HEK293 (cell line): ENCODE results near the gene MTCL1.

Experiments
- CTCF ChIA-PET: fragments of 350-600 bp; formaldehyde crosslinking; extraction: SDS; loops from one replicate; lab custom pipeline; 2021; ENCODE audit warnings: antibody characterized with exemption; lab: Yijun Ruan, JAX
- POLR2A ChIA-PET: fragments of 300-600 bp; formaldehyde crosslinking; extraction: SDS; loops from one replicate; lab custom pipeline; 2020; ENCODE audit warnings: antibody characterized with exemption, inconsistent platforms; lab: Yijun Ruan, JAX
- H3K27ac ChIP-seq: fragments of 200-500 bp; sonication (Bioruptor generic); 2 replicates; pipeline ENCODE4 v1.5.1; 2014; ENCODE audit warnings: low read depth, low read length, control low read depth, inconsistent platforms; ENCODE audit errors: extremely low read depth
- H3K36me3 ChIP-seq, 2 experiments: fragments of 200-500 bp in 1 of 2; sonication (Bioruptor generic) in 1 of 2; 1 replicate in 1 of 2; 2 replicates in 1 of 2; pipeline ENCODE4 v1.5.1; 2014 to 2017; ENCODE audit warnings: inconsistent platforms in 2 of 2, low read length in 2 of 2; ENCODE audit not compliant: control insufficient read depth in 2 of 2, insufficient read depth in 1 of 2
- H3K4me1 ChIP-seq: fragments of 200-500 bp; sonication (Bioruptor generic); 2 replicates; pipeline ENCODE4 v1.5.1; 2014; ENCODE audit warnings: mild to moderate bottlenecking, low read length, inconsistent platforms; ENCODE audit not compliant: control insufficient read depth, insufficient read depth
- H3K4me3 ChIP-seq: 2 replicates; pipeline ENCODE4 v1.5.1; 2011; ENCODE audit warnings: low read depth, mild to moderate bottlenecking, control low read depth, low read length, moderate library complexity
- H3K9me3 ChIP-seq: fragments of 200-500 bp; sonication (Bioruptor generic); 2 replicates; pipeline ENCODE4 v1.5.1; 2014; ENCODE audit warnings: low read depth, low read length, inconsistent platforms; ENCODE audit not compliant: control insufficient read depth, insufficient read depth
- GLIS1 ChIP-seq: fragments of 450-650 bp; formaldehyde crosslinking; IDR thresholded peaks from 2 replicates; pipeline ENCODE4 v1.5.1; 2016; ENCODE audit warnings: missing biosample characterization, missing genetic modification characterization
- KLF17 ChIP-seq: fragments of 450-650 bp; formaldehyde crosslinking; IDR thresholded peaks from 2 replicates; pipeline ENCODE4 v1.5.1; 2016; ENCODE audit warnings: missing biosample characterization, missing genetic modification characterization
- TCF7L2 ChIP-seq: IDR thresholded peaks from 2 replicates; pipeline ENCODE4 v1.6.1; 2011; ENCODE audit warnings: low read depth, mild to moderate bottlenecking, inconsistent platforms, low read length, moderate library complexity, borderline replicate concordance
- ZBTB48 ChIP-seq: fragments of 450-650 bp; formaldehyde crosslinking; IDR thresholded peaks from 2 replicates; pipeline ENCODE4 v1.5.1; 2016; ENCODE audit warnings: missing biosample characterization, missing genetic modification characterization
- ZIC2 ChIP-seq: fragments of 450-650 bp; formaldehyde crosslinking; IDR thresholded peaks from 2 replicates; pipeline ENCODE4 v1.5.1; 2016; ENCODE audit warnings: missing biosample characterization, missing genetic modification characterization
- ZNF148 ChIP-seq: fragments of 450-650 bp; formaldehyde crosslinking; IDR thresholded peaks from 2 replicates; pipeline ENCODE4 v1.5.0; 2017; ENCODE audit warnings: missing biosample characterization, missing genetic modification characterization, borderline replicate concordance
- ZNF18 ChIP-seq: fragments of 450-650 bp; formaldehyde crosslinking; IDR thresholded peaks from 2 replicates; pipeline ENCODE4 v1.5.1; 2016; ENCODE audit warnings: missing biosample characterization, missing genetic modification characterization
- ZNF184 ChIP-seq: fragments of 450-650 bp; IDR thresholded peaks from 2 replicates; pipeline ENCODE4 v1.5.1; 2018; ENCODE audit warnings: missing biosample characterization, mild to moderate bottlenecking, missing genetic modification characterization
- ZNF266 ChIP-seq: fragments of 450-650 bp; formaldehyde crosslinking; IDR thresholded peaks from 2 replicates; pipeline ENCODE4 v1.5.1; 2016; ENCODE audit warnings: missing biosample characterization, missing genetic modification characterization, low read depth
- ZNF280C ChIP-seq: fragments of 450-650 bp; formaldehyde crosslinking; IDR thresholded peaks from 2 replicates; pipeline ENCODE4 v1.5.1; 2016; ENCODE audit warnings: missing biosample characterization, missing genetic modification characterization
- ZNF423 ChIP-seq: fragments of 450-650 bp; formaldehyde crosslinking; IDR thresholded peaks from 2 replicates; pipeline ENCODE4 v1.5.1; 2016; ENCODE audit warnings: missing biosample characterization, missing genetic modification characterization
- ZNF555 ChIP-seq: fragments of 450-650 bp; formaldehyde crosslinking; conservative IDR thresholded peaks from 2 replicates; pipeline ENCODE4 v1.5.1; 2017; ENCODE audit warnings: missing biosample characterization, mild to moderate bottlenecking, missing genetic modification characterization, inconsistent platforms
- ZNF621 ChIP-seq: fragments of 450-650 bp; formaldehyde crosslinking; IDR thresholded peaks from 2 replicates; pipeline ENCODE4 v1.5.1; 2017; ENCODE audit warnings: missing biosample characterization, missing genetic modification characterization
- ZNF660 ChIP-seq: fragments of 450-650 bp; IDR thresholded peaks from 2 replicates; pipeline ENCODE4 v1.5.1; 2018; ENCODE audit warnings: missing biosample characterization, mild to moderate bottlenecking, missing genetic modification characterization
- ZNF843 ChIP-seq: fragments of 450-650 bp; formaldehyde crosslinking; IDR thresholded peaks from 2 replicates; pipeline ENCODE4 v1.5.1; 2016; ENCODE audit warnings: missing biosample characterization, missing genetic modification characterization
- ZSCAN23 ChIP-seq: fragments of 450-650 bp; formaldehyde crosslinking; IDR thresholded peaks from 2 replicates; pipeline ENCODE4 v1.5.1; 2016; ENCODE audit warnings: missing biosample characterization, missing genetic modification characterization
- ZSCAN30 ChIP-seq: fragments of 450-650 bp; IDR thresholded peaks from 2 replicates; pipeline ENCODE4 v1.5.1; 2018; ENCODE audit warnings: missing biosample characterization, mild to moderate bottlenecking, missing genetic modification characterization, moderate library complexity
- TF ChIP-seq, protein P1 (sequence below): fragments of 450-650 bp; formaldehyde crosslinking; IDR thresholded peaks from 2 replicates; pipeline ENCODE4 v1.5.1; 2016; ENCODE audit warnings: missing biosample characterization, missing genetic modification characterization

Gene MTCL1

GRCh38 chr18:8863427-8863826 lies 158.1 kb downstream of the MTCL1 start:
- Histone ChIP-seq H3K4me1 (no peaks in the 10 kb centered on the region), H3K36me3 (no peaks in the 10 kb centered on the region), H3K27ac (no peak overlapping the region), H3K9me3 (no peaks in the 10 kb centered on the region), H3K4me3 (no peak overlapping the region)
- ChIA-PET CTCF (no interaction called here), POLR2A (no interaction called here)
- TF ChIP-seq ZSCAN30 (tag by site-specific recombination) (no peak), ZNF555 (no peak), ZNF660 (tag by site-specific recombination) (no peak), ZNF184 (tag by site-specific recombination) (no peak), TCF7L2 (no peak), ZBTB48 (tag by site-specific recombination) (no peak)

GRCh38 chr18:8865934-8866333 lies 160.6 kb downstream of the MTCL1 start:
- no peak for TF ChIP-seq ZNF843 (tag by site-specific recombination)
- TF ChIP-seq ZIC2 (tag by site-specific recombination), result 0 out of 2 replicates have a peak, but pooled peaks have one; percentile 13
- no peaks in the 10 kb centered on the region for H3K9me3 ChIP-seq
- no peak overlapping the region for H3K4me3 ChIP-seq
- no peak overlapping the region for H3K27ac ChIP-seq
- H3K4me1 ChIP-seq, result no peaks in the 10 kb centered on the region
- POLR2A ChIA-PET, result no interaction called here
- CTCF ChIA-PET, result no interaction called here
- H3K36me3 ChIP-seq, result no peaks in the 10 kb centered on the region

- ChIA-PET POLR2A (no interaction called here), CTCF (no interaction called here)
- no peaks in the 10 kb centered on the region for H3K36me3 ChIP-seq
- H3K27ac ChIP-seq, result no peak overlapping the region
- TF ChIP-seq ZNF621 (no peak), KLF17 (tag by site-specific recombination) (no peak), ZNF148 (tag by site-specific recombination) (no peak), ZNF18 (tag by site-specific recombination) (no peak), ZNF280C (tag by site-specific recombination) (no peak), ZSCAN23 (no peak), ZNF423 (no peak), GLIS1 (tag by site-specific recombination) (no peak), ZNF266 (tag by site-specific recombination) (no peak)
- TF ChIP-seq, protein P1, sequence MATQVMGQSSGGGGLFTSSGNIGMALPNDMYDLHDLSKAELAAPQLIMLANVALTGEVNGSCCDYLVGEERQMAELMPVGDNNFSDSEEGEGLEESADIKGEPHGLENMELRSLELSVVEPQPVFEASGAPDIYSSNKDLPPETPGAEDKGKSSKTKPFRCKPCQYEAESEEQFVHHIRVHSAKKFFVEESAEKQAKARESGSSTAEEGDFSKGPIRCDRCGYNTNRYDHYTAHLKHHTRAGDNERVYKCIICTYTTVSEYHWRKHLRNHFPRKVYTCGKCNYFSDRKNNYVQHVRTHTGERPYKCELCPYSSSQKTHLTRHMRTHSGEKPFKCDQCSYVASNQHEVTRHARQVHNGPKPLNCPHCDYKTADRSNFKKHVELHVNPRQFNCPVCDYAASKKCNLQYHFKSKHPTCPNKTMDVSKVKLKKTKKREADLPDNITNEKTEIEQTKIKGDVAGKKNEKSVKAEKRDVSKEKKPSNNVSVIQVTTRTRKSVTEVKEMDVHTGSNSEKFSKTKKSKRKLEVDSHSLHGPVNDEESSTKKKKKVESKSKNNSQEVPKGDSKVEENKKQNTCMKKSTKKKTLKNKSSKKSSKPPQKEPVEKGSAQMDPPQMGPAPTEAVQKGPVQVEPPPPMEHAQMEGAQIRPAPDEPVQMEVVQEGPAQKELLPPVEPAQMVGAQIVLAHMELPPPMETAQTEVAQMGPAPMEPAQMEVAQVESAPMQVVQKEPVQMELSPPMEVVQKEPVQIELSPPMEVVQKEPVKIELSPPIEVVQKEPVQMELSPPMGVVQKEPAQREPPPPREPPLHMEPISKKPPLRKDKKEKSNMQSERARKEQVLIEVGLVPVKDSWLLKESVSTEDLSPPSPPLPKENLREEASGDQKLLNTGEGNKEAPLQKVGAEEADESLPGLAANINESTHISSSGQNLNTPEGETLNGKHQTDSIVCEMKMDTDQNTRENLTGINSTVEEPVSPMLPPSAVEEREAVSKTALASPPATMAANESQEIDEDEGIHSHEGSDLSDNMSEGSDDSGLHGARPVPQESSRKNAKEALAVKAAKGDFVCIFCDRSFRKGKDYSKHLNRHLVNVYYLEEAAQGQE (tag by site-specific recombination), result no peak
- no peaks in the 10 kb centered on the region for H3K9me3 ChIP-seq
- H3K4me1 ChIP-seq, result no peaks in the 10 kb centered on the region
- no peak overlapping the region for H3K4me3 ChIP-seq
Observed at GRCh38 chr18:8866679-8867078, 161.3 kb downstream of the MTCL1 start.
